Measurements from ENCODE around the gene SLC66A1.

DNA sequence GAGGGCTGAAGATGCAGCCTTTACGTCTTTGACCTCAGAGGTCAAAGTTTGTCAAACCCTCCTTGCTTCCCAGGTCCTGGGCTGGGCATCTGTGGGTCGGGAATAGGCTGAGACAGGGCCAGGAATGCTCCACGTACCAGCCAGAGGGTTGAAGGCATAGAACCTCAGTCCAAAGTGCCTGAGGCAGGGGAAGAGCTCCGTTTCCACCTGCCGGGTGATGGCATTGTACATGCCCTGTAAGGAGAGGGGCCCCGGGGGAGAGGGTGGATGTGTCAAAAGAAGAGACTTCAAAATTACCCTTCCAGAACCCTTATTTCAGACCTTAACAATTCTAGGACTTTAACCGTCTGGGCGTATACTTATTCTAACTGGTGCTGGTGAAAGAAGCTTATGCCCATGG, 27.2 kb upstream of the SLC66A1 start:
- TF ChIP-seq, protein P1, sequence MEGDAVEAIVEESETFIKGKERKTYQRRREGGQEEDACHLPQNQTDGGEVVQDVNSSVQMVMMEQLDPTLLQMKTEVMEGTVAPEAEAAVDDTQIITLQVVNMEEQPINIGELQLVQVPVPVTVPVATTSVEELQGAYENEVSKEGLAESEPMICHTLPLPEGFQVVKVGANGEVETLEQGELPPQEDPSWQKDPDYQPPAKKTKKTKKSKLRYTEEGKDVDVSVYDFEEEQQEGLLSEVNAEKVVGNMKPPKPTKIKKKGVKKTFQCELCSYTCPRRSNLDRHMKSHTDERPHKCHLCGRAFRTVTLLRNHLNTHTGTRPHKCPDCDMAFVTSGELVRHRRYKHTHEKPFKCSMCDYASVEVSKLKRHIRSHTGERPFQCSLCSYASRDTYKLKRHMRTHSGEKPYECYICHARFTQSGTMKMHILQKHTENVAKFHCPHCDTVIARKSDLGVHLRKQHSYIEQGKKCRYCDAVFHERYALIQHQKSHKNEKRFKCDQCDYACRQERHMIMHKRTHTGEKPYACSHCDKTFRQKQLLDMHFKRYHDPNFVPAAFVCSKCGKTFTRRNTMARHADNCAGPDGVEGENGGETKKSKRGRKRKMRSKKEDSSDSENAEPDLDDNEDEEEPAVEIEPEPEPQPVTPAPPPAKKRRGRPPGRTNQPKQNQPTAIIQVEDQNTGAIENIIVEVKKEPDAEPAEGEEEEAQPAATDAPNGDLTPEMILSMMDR (IDR thresholded peaks at IDR 0.05), result no peak
- no peak for TF ChIP-seq POLR2A (IDR thresholded peaks at IDR 0.05)
